Immature natural killer cell (primary cell): ENCODE measurements around the gene STX10. TPM values are rescaled to one million over a fixed set of nuclear protein-coding genes. Genes with fewer than 3 reads are reported as not detected.

Source experiments
- DNase-seq, 3 donors: peaks; one replicate each; pipeline ENCODE4 v3.0.0; 2022; ENCODE audit warnings: mixed read lengths in 1 of 3
- H3K27ac Mint-ChIP-seq, 6 donors: one replicate each; pipeline ENCODE4 v1.8.0; 2020; ENCODE audit warnings: mixed read lengths in 6 of 6, mild to moderate bottlenecking in 5 of 6, inconsistent platforms in 4 of 6, moderate library complexity in 3 of 6
- H3K27me3 Mint-ChIP-seq, 3 donors: one replicate each; pipeline ENCODE4 v1.8.0; 2020 to 2021; ENCODE audit warnings: low read depth in 3 of 3, mild to moderate bottlenecking in 3 of 3, mixed read lengths in 3 of 3, moderate library complexity in 3 of 3, inconsistent platforms in 1 of 3
- H3K36me3 Mint-ChIP-seq, 3 donors: one replicate each; pipeline ENCODE4 v1.8.0; 2020; ENCODE audit warnings: mixed read lengths in 3 of 3, inconsistent platforms in 2 of 3, mild to moderate bottlenecking in 2 of 3
- H3K4me1 Mint-ChIP-seq, 2 donors: one replicate each; pipeline ENCODE4 v1.8.0; 2020; ENCODE audit warnings: inconsistent platforms in 2 of 2, mild to moderate bottlenecking in 2 of 2, mixed read lengths in 2 of 2, moderate library complexity in 1 of 2
- H3K4me3 Mint-ChIP-seq, 5 donors: one replicate each; pipeline ENCODE4 v1.8.0; 2020; ENCODE audit warnings: mild to moderate bottlenecking in 5 of 5, mixed read lengths in 5 of 5, inconsistent platforms in 3 of 5, moderate library complexity in 3 of 5
- H3K9me3 Mint-ChIP-seq, 6 donors: one replicate each; pipeline ENCODE4 v1.8.0; 2020; ENCODE audit warnings: mild to moderate bottlenecking in 6 of 6, mixed read lengths in 6 of 6, inconsistent platforms in 4 of 6, moderate library complexity in 3 of 6
- polyA plus RNA-seq, 3 donors: library from polyadenylated mRNA; unstranded; fragments of 300-500 nt; fragmentation: Illumina TruSeq; gene quantifications; one replicate each; pipeline ENCODE4 v1.2.3, GENCODE V29; 2021

The STX10 gene
- polyA plus RNA-seq, 3 donors from 2014 or later, result 56.8 to 92.5 (median 66.0) TPM

GRCh38 chr19:13128583-13128982 lies 21.6 kb downstream of the STX10 start:
- no peak for DNase-seq
- no peaks in the 10 kb centered on the region for H3K36me3 Mint-ChIP-seq
- H3K4me1 Mint-ChIP-seq, result peaks cover 29 to 47% of the 10 kb centered on the region in 2 donors
- H3K4me3 Mint-ChIP-seq, result no peak overlapping the region
- peaks cover 1 to 6% (median 2%) of the 10 kb centered on the region in 3 donors for H3K27me3 Mint-ChIP-seq
- peak overlapping the region in 1 of 6 donors; percentile 31 for H3K27ac Mint-ChIP-seq
- no peaks in the 10 kb centered on the region for H3K9me3 Mint-ChIP-seq

- Mint-ChIP-seq H3K9me3 (no peaks in the 10 kb centered on the region), H3K27ac (peak overlapping the region in 1 of 6 donors; percentile 7), H3K36me3 (no peaks in the 10 kb centered on the region), H3K4me3 (no peak overlapping the region), H3K4me1 (peaks cover 27 to 47% of the 10 kb centered on the region in 2 donors), H3K27me3 (peaks cover 2 to 6% (median 2%) of the 10 kb centered on the region in 3 donors)
- DNase-seq, result no peak
Observed at GRCh38 chr19:13127811-13128575, 22.2 kb downstream of the STX10 start.

- DNase-seq, result no peak
- H3K4me1 Mint-ChIP-seq, result peaks cover 29 to 47% of the 10 kb centered on the region in 2 donors
- H3K36me3 Mint-ChIP-seq, result peaks cover 0 to under 1% (median 0%) of the 10 kb centered on the region in 3 donors
- H3K27me3 Mint-ChIP-seq, result peaks cover 2 to 13% (median 7%) of the 10 kb centered on the region in 3 donors
- no peaks in the 10 kb centered on the region for H3K9me3 Mint-ChIP-seq
- no peak overlapping the region for H3K27ac Mint-ChIP-seq
- no peak overlapping the region for H3K4me3 Mint-ChIP-seq
Observed at GRCh38 chr19:13127051-13127450, 23.1 kb downstream of the STX10 start.

GRCh38 chr19:13122980-13123957 lies 26.9 kb downstream of the STX10 start:
- DNase-seq, result no peak
- H3K9me3 Mint-ChIP-seq, result peaks cover 0 to 2% (median 0%) of the 10 kb centered on the region in 6 donors
- H3K27ac Mint-ChIP-seq, result peak overlapping the region; percentile 18 to 93 (median 90)
- H3K4me1 Mint-ChIP-seq, result peaks cover 50 to 56% of the 10 kb centered on the region in 2 donors
- peaks cover 0 to 3% (median 0%) of the 10 kb centered on the region in 3 donors for H3K36me3 Mint-ChIP-seq
- H3K27me3 Mint-ChIP-seq, result peaks cover 7 to 19% (median 13%) of the 10 kb centered on the region in 3 donors
- peak overlapping the region in 3 of 5 donors; percentile 53 to 64 (median 63) for H3K4me3 Mint-ChIP-seq

- Mint-ChIP-seq H3K36me3 (peaks cover 0 to 3% (median 0%) of the 10 kb centered on the region in 3 donors), H3K4me1 (peaks cover 53 to 56% of the 10 kb centered on the region in 2 donors), H3K27me3 (peaks cover 12 to 24% (median 13%) of the 10 kb centered on the region in 3 donors), H3K27ac (peak overlapping the region; percentile 70 to 93 (median 90)), H3K4me3 (peak overlapping the region; percentile 53 to 64 (median 63)), H3K9me3 (peaks cover 0 to 2% (median 0%) of the 10 kb centered on the region in 6 donors)
- DNase-seq, result peak; percentile 61 to 77 (median 75)
Observed at GRCh38 chr19:13122275-13122878, 27.8 kb downstream of the STX10 start.

GRCh38 chr19:13121551-13122274 lies 28.5 kb downstream of the STX10 start:
- Mint-ChIP-seq H3K4me3 (peak overlapping the region; percentile 53 to 64 (median 63)), H3K27me3 (peaks cover 13 to 27% (median 17%) of the 10 kb centered on the region in 3 donors), H3K36me3 (peaks cover 0 to 3% (median 0%) of the 10 kb centered on the region in 3 donors), H3K27ac (peak overlapping the region; percentile 70 to 93 (median 90)), H3K9me3 (peaks cover 0 to 2% (median 0%) of the 10 kb centered on the region in 6 donors), H3K4me1 (peaks cover 59 to 63% of the 10 kb centered on the region in 2 donors)
- peak; percentile 57 to 72 (median 70) for DNase-seq

- Mint-ChIP-seq H3K27me3 (peaks cover 16 to 31% (median 20%) of the 10 kb centered on the region in 3 donors), H3K4me1 (peaks cover 66 to 71% of the 10 kb centered on the region in 2 donors), H3K36me3 (peaks cover 0 to 3% (median 0%) of the 10 kb centered on the region in 3 donors), H3K4me3 (peak overlapping the region; percentile 49 to 92 (median 63)), H3K27ac (peak overlapping the region; percentile 2 to 93 (median 70)), H3K9me3 (peaks cover 0 to 2% (median 0%) of the 10 kb centered on the region in 6 donors)
- DNase-seq, result no peak
Observed at GRCh38 chr19:13120817-13121216, 29.4 kb downstream of the STX10 start.

GRCh38 chr19:13120031-13120430 lies 30.1 kb downstream of the STX10 start:
- Mint-ChIP-seq H3K9me3 (peaks cover 0 to 2% (median 0%) of the 10 kb centered on the region in 6 donors), H3K27me3 (peaks cover 16 to 31% (median 20%) of the 10 kb centered on the region in 3 donors), H3K36me3 (peaks cover 0 to 3% (median 0%) of the 10 kb centered on the region in 3 donors), H3K4me3 (peak overlapping the region in 4 of 5 donors; percentile 49 to 92 (median 83)), H3K4me1 (peaks cover 71 to 73% of the 10 kb centered on the region in 2 donors), H3K27ac (peak overlapping the region in 3 of 6 donors; percentile 31 to 93 (median 89))
- no peak for DNase-seq

- peaks cover 0 to 3% (median 0%) of the 10 kb centered on the region in 3 donors for H3K36me3 Mint-ChIP-seq
Observed at GRCh38 chr19:13119627-13120026, 30.5 kb downstream of the STX10 start.

GRCh38 chr19:13118424-13119193 lies 31.6 kb downstream of the STX10 start:
- peaks cover 67 to 73% of the 10 kb centered on the region in 2 donors for H3K4me1 Mint-ChIP-seq
- DNase-seq, result no peak
- H3K36me3 Mint-ChIP-seq, result peaks cover 0 to 3% (median 0%) of the 10 kb centered on the region in 3 donors
- H3K9me3 Mint-ChIP-seq, result peaks cover 0 to 2% (median 0%) of the 10 kb centered on the region in 6 donors
- H3K27me3 Mint-ChIP-seq, result peaks cover 14 to 29% (median 20%) of the 10 kb centered on the region in 3 donors
- peak overlapping the region in 5 of 6 donors; percentile 63 to 89 (median 84) for H3K27ac Mint-ChIP-seq
- peak overlapping the region; percentile 80 to 92 (median 85) for H3K4me3 Mint-ChIP-seq

More at GRCh38 chr19:13119627-13120026, 30.5 kb downstream of the STX10 start:
- peaks cover 0 to 2% (median 0%) of the 10 kb centered on the region in 6 donors for H3K9me3 Mint-ChIP-seq
- peaks cover 16 to 30% (median 20%) of the 10 kb centered on the region in 3 donors for H3K27me3 Mint-ChIP-seq
- H3K4me3 Mint-ChIP-seq, result peak overlapping the region; percentile 80 to 92 (median 85)
- H3K27ac Mint-ChIP-seq, result peak overlapping the region; percentile 11 to 84 (median 67)
- no peak for DNase-seq
- peaks cover 71 to 73% of the 10 kb centered on the region in 2 donors for H3K4me1 Mint-ChIP-seq

- Mint-ChIP-seq H3K9me3 (peaks cover 0 to 2% (median 0%) of the 10 kb centered on the region in 6 donors), H3K4me1 (peaks cover 60 to 68% of the 10 kb centered on the region in 2 donors), H3K4me3 (peak within 1 kb of the TSS; percentile 87 to 97 (median 95)), H3K27ac (peak within 1 kb of the TSS; percentile 81 to 96 (median 94)), H3K36me3 (peaks cover 0 to 3% (median 0%) of the 10 kb centered on the region in 3 donors), H3K27me3 (peaks cover 14 to 29% (median 20%) of the 10 kb centered on the region in 3 donors)
- DNase-seq, result peak; percentile 86 to 90 (median 89)
Observed at GRCh38 chr19:13117772-13118423, 32.3 kb downstream of the STX10 start, which contains the start of gene NACC1. TSS of gene NACC1 (plus strand) at chr19:13118264. CDS start at chr19:13135208, 16,944 bp downstream.
